ENCODE data around the gene SEC61G. TPM values are rescaled to one million over a fixed set of nuclear protein-coding genes. Genes with fewer than 3 reads are reported as not detected.

The SEC61G gene
- polyA plus RNA-seq, 1 of the 3 experiments (the other 2 are of a cell fraction), result 229 TPM

DNA sequence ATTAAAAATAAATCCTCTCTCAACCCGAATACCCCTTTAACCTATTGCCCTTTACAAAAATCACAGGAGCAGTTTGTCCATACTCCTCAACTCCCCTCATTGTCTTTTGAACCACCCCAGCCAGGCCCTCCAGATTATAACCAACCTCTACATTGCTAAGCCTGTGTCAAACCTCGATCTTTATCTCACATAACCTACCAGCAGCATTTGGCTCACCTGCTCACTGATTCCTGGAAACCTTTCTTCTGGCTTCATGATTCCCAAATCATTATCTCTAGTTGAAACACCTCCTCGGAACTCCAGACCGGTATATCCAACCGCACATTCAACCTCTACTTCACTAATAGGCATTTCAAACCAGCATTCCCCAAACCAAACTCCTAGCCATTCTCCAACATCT, 11.8 kb downstream of the SEC61G start:
- Histone ChIP-seq H3K4me2 (no peak overlapping the region), H3K9me2 (no peaks in the 10 kb centered on the region), H3K9me3 (no peaks in the 10 kb centered on the region), H3K27me3 (ENCODE audit: insufficient read depth) (no peaks in the 10 kb centered on the region), H3K27ac (ENCODE audit: low read depth in 2 of 2, low read length in 1 of 2) (no peak overlapping the region), H3K79me2 (ENCODE audit: insufficient read depth) (peaks cover 36% of the 10 kb centered on the region), H4K20me1 (ENCODE audit: insufficient read depth) (peaks cover 40% of the 10 kb centered on the region), H3K36me3 (replicated peaks in 1 of 2; ENCODE audit: control insufficient read depth in 1 of 2, insufficient read depth in 2 of 2, low read length in 1 of 2) (peaks cover 36 to 57% of the 10 kb centered on the region in 2 experiments), H2AFZ (ENCODE audit: low read depth) (no peak overlapping the region), H3K4me1 (ENCODE audit: control insufficient read depth in 1 of 2, insufficient read depth in 2 of 2, low read depth in 1 of 2, low read length in 1 of 2) (no peaks in the 10 kb centered on the region), H3K4me3 (ENCODE audit: low read depth in 2 of 2, low read length in 1 of 2) (no peak overlapping the region), H3K9ac (no peak overlapping the region), H3F3A (replicated peaks; ENCODE audit: insufficient read depth) (peaks cover 26% of the 10 kb centered on the region)
- CTCF ChIA-PET, result no interaction called here
- no peak for TF ChIP-seq TAF1 (IDR thresholded peaks at IDR 0.05; ENCODE audit: borderline replicate concordance, low read depth, low read length)
- TF ChIP-seq RFX5 (IDR thresholded peaks at IDR 0.05; ENCODE audit: low read length), result no peak
- TF ChIP-seq RAD21 (IDR thresholded peaks at IDR 0.05; ENCODE audit: low read length), result no peak
- TF ChIP-seq, protein P1, sequence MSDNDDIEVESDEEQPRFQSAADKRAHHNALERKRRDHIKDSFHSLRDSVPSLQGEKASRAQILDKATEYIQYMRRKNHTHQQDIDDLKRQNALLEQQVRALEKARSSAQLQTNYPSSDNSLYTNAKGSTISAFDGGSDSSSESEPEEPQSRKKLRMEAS (IDR thresholded peaks at IDR 0.05; ENCODE audit: low read depth), result no peak
- TF ChIP-seq, protein P2, sequence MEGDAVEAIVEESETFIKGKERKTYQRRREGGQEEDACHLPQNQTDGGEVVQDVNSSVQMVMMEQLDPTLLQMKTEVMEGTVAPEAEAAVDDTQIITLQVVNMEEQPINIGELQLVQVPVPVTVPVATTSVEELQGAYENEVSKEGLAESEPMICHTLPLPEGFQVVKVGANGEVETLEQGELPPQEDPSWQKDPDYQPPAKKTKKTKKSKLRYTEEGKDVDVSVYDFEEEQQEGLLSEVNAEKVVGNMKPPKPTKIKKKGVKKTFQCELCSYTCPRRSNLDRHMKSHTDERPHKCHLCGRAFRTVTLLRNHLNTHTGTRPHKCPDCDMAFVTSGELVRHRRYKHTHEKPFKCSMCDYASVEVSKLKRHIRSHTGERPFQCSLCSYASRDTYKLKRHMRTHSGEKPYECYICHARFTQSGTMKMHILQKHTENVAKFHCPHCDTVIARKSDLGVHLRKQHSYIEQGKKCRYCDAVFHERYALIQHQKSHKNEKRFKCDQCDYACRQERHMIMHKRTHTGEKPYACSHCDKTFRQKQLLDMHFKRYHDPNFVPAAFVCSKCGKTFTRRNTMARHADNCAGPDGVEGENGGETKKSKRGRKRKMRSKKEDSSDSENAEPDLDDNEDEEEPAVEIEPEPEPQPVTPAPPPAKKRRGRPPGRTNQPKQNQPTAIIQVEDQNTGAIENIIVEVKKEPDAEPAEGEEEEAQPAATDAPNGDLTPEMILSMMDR (IDR thresholded peaks at IDR 0.05), result no peak
- TF ChIP-seq SIN3A (IDR thresholded peaks at IDR 0.05; ENCODE audit: borderline replicate concordance, low read depth, low read length), result no peak
- no peak for TF ChIP-seq SMC3 (IDR thresholded peaks at IDR 0.05; ENCODE audit: low read depth, low read length)
- TF ChIP-seq FOXJ3 (CRISPR knock-in tag; IDR thresholded peaks at IDR 0.05), result no peak
- TF ChIP-seq, protein P3, sequence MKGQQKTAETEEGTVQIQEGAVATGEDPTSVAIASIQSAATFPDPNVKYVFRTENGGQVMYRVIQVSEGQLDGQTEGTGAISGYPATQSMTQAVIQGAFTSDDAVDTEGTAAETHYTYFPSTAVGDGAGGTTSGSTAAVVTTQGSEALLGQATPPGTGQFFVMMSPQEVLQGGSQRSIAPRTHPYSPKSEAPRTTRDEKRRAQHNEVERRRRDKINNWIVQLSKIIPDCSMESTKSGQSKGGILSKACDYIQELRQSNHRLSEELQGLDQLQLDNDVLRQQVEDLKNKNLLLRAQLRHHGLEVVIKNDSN (IDR thresholded peaks at IDR 0.05; ENCODE audit: borderline replicate concordance, low read depth), result no peak
- TF ChIP-seq, protein P4, sequence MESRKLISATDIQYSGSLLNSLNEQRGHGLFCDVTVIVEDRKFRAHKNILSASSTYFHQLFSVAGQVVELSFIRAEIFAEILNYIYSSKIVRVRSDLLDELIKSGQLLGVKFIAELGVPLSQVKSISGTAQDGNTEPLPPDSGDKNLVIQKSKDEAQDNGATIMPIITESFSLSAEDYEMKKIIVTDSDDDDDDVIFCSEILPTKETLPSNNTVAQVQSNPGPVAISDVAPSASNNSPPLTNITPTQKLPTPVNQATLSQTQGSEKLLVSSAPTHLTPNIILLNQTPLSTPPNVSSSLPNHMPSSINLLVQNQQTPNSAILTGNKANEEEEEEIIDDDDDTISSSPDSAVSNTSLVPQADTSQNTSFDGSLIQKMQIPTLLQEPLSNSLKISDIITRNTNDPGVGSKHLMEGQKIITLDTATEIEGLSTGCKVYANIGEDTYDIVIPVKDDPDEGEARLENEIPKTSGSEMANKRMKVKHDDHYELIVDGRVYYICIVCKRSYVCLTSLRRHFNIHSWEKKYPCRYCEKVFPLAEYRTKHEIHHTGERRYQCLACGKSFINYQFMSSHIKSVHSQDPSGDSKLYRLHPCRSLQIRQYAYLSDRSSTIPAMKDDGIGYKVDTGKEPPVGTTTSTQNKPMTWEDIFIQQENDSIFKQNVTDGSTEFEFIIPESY (IDR thresholded peaks at IDR 0.05; ENCODE audit: borderline replicate concordance, low read depth), result no peak
- TF ChIP-seq FOXM1 (IDR thresholded peaks at IDR 0.05; ENCODE audit: low read depth), result no peak
- TF ChIP-seq TCF12 (IDR thresholded peaks at IDR 0.05), result no peak
- TF ChIP-seq NFIC (IDR thresholded peaks at IDR 0.05; ENCODE audit: borderline replicate concordance), result no peak
- TF ChIP-seq, protein P5, sequence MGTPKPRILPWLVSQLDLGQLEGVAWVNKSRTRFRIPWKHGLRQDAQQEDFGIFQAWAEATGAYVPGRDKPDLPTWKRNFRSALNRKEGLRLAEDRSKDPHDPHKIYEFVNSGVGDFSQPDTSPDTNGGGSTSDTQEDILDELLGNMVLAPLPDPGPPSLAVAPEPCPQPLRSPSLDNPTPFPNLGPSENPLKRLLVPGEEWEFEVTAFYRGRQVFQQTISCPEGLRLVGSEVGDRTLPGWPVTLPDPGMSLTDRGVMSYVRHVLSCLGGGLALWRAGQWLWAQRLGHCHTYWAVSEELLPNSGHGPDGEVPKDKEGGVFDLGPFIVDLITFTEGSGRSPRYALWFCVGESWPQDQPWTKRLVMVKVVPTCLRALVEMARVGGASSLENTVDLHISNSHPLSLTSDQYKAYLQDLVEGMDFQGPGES (IDR thresholded peaks at IDR 0.05; ENCODE audit: low read depth, low read length), result no peak
- TF ChIP-seq, protein P6, sequence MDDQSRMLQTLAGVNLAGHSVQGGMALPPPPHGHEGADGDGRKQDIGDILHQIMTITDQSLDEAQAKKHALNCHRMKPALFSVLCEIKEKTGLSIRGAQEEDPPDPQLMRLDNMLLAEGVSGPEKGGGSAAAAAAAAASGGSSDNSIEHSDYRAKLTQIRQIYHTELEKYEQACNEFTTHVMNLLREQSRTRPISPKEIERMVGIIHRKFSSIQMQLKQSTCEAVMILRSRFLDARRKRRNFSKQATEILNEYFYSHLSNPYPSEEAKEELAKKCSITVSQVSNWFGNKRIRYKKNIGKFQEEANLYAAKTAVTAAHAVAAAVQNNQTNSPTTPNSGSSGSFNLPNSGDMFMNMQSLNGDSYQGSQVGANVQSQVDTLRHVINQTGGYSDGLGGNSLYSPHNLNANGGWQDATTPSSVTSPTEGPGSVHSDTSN (IDR thresholded peaks at IDR 0.05), result no peak
- TF ChIP-seq GATA2 (CRISPR knock-in tag; IDR thresholded peaks at IDR 0.05), result no peak
- TF ChIP-seq RCOR1 (IDR thresholded peaks at IDR 0.05; ENCODE audit: low read length), result no peak
- TF ChIP-seq GABPA (IDR thresholded peaks at IDR 0.05; ENCODE audit: low read depth), result no peak
- 93% methylated on average over 5 of the region's 5 CpGs for WGBS (ENCODE audit: low lambda C conversion rate)
- DNase-seq, result no peak
- POLR2A ChIA-PET, result interaction anchor here (2.3 kb wide), 1 partner anchor 12 kb away, joined by 6 read pairs; the partner anchor contains the start of gene SEC61G
